Loucy (cell line): ENCODE measurements around the gene RBMS3.

Experiments used
- EZH2phosphoT487 ChIP-seq: fragments of 200-600 bp; IDR thresholded peaks from 2 replicates; pipeline ENCODE4 v1.6.1; 2018; ENCODE audit warnings: antibody characterized with exemption, mild to moderate bottlenecking, moderate library complexity, borderline replicate concordance
- TF ChIP-seq, protein P1 (sequence below): fragments of 200-600 bp; sonication (generic); conservative IDR thresholded peaks from 2 replicates; pipeline ENCODE4 v1.5.1; 2014; ENCODE audit warnings: mild to moderate bottlenecking, antibody characterized with exemption, low read length

GRCh38 chr3:29952431-29952830 is 671.6 kb downstream of the RBMS3 start:
- no peak for TF ChIP-seq EZH2phosphoT487
- TF ChIP-seq, protein P1, sequence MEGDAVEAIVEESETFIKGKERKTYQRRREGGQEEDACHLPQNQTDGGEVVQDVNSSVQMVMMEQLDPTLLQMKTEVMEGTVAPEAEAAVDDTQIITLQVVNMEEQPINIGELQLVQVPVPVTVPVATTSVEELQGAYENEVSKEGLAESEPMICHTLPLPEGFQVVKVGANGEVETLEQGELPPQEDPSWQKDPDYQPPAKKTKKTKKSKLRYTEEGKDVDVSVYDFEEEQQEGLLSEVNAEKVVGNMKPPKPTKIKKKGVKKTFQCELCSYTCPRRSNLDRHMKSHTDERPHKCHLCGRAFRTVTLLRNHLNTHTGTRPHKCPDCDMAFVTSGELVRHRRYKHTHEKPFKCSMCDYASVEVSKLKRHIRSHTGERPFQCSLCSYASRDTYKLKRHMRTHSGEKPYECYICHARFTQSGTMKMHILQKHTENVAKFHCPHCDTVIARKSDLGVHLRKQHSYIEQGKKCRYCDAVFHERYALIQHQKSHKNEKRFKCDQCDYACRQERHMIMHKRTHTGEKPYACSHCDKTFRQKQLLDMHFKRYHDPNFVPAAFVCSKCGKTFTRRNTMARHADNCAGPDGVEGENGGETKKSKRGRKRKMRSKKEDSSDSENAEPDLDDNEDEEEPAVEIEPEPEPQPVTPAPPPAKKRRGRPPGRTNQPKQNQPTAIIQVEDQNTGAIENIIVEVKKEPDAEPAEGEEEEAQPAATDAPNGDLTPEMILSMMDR = no peak
